ENCODE results near the gene PPP3CA.
"Not testable (repeated sequence)": the region's sequence is repeated elsewhere in the genome, so short reads cannot be mapped to it uniquely, and the experiment has no call there.

The PPP3CA gene

DNA sequence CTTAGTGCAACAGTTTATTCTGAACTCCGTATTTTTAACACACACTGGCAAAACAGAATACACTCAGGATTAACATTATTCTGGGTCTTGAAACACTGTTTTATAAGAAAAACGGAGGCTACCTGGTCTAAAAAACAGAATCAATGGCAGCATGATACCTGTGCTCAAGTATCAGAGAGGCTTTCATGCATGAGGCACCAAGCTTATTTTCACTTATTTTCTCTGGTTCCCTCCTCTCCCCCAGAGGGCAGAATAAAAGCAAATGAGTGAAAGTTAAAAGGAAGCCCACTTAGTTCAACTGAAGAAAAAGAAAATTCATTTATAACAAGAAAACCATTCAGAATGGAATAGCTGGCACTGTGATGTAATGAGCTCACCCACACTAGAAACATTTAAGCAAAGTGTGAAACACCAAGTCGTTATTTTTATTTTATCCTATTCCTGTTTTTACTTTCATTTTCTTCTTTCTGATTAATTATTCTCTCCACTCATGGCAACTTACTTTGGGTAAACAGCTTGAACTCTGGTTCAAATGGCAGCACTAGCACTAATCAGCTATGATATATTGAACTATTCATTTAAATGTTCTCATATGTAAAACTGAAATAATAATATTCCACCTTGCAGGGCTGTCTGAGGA is 211.8 kb downstream of the PPP3CA start:
- no peak for DNase-seq

DNA sequence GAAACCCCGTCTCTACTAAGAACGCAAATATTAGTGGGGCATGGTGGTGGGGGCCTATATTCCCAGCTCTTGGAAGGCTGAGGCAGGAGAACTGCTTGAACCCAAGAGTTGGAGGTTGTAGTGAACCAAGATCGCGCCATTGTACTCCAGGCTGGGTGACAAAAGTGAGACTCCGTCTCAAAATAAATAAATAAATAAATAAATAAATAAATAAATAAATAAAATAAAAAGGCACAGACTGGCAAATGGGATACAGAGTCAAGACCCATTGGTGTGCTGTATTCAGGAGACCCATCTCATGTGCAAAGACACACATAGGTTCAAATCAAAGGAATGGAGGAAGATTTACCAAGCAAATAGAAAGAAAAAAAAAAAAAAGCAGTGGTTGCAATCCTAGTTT is 216.3 kb downstream of the PPP3CA start:
- not testable (repeated sequence) for DNase-seq

DNA sequence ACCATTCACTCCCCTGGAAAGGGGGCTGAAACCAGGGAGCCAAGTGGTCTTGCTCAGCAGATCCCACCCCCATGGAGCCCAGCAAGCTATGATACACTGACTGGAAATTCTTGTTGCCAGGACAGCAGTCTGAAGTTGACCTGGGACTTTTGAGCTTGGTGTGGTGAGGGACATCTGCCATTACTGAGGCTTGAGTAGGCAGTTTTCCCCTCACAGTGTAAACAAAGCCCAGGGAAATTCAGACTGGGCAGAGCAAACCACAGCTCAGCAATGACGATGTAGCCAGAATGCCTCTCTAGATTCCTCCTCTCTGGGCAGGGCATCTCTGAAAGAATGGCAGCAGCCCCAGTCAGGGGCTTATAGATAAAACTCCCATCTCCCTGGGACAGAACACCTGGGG is 218.4 kb downstream of the PPP3CA start:
- not testable (repeated sequence) for DNase-seq

- no peak for DNase-seq
Observed at GRCh38 chr4:101128473-101128872, 218.9 kb downstream of the PPP3CA start.

- no peak for DNase-seq
Observed at GRCh38 chr4:101127176-101127790, 220.0 kb downstream of the PPP3CA start.

GRCh38 chr4:101126059-101126458 is 221.3 kb downstream of the PPP3CA start:
- DNase-seq, result no peak

DNA sequence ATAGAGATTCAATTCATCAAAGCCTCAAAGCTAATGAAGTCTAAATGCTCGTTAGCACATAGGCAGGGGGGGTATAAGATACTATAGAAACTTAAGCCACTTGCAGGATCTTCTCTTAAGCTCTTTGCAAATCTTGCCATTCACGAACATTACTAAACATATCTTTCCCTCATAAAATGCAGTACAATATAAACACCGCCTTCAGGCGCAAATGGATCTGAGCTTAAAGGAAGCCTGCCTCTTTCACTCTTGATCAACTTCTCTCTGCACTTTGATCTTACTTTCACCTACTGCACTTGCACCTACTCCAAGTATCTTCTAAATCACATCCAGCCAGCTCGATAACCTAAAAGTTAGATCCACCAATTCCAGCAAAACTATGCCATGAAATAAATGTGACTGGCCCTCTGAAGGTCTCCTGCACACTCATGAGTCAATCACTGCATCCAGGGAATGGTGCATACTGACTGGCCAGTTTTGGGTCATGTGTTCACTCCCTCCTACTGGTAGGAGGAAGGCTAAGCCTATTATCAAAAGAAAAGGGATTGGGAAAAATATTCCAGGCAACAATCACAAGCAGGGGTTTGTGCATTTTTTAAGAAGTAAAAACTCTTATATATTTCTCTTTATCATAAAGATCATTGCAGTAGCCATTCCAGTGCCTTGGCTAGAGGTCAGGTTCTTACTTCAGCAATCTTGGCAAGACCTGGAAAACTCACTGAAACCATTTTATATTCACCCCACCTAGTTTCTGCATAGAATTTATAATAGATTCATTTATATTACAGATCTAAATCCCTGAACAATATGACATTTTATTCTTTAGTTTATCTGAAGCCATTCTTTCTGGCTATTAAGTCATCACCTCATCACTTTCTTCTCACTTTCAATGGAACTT is 222.0 kb downstream of the PPP3CA start:
- DNase-seq, result no peak

DNA sequence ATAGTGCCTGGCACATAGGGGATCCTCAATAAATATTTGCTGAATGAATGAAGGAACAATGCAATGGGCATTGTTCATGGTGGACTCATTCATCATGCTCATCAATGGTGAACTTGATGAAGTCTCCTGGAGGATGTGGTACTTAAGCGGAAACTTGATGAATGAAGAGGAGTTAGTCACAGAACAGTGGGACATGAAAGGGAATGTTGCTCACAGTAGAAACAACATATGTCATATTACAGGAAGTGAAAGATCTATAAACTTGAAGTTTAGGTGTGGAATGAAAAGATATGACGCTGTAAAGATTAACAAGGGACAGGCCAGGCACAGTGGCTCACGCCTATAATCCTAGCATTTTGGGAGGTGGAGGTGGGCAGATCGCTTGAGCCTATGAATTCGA is 224.1 kb downstream of the PPP3CA start:
- no peak for DNase-seq

- no peak for DNase-seq
Observed at GRCh38 chr4:101122019-101122418, 225.3 kb downstream of the PPP3CA start.

GRCh38 chr4:101119141-101119540 is 228.2 kb downstream of the PPP3CA start:
- DNase-seq, result no peak

DNA sequence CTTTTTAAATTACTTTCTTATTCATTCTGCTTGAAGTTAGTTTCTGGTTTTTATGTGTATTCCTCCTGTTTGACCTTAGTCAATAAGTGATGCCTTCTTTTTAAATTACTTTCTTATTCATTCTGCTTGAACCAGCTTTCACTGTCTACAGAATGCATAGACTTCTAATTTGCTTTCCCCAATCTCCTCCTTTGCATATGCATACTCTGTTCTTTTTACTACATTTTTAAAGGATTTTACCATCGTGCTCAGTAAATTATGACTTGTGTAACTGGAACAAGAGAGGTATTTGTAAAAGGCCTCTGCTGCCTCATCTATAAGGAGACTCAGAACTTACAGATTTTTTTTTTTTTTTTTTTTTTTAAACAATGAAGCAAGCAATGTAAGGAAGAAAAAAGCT is 228.7 kb downstream of the PPP3CA start:
- DNase-seq, result no peak

DNA sequence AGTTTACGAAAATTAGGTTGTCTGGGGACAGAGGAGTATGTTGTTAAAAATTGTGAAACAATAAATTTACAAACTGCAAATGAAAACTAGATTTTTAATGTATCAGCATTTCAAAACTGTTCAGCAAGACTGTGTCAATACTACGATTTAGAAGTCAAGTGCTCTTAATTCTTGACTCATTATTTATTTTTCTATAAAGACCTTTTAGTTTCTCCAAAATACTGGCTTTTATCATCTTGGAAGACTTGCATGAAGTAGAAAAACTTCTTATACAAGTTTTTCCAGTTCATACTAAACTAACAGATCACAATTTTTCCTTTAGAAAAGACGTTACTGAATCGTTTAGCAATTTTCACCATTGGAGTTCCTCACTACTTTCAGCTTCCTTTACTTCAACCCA is 231.4 kb downstream of the PPP3CA start:
- DNase-seq, result no peak

DNA sequence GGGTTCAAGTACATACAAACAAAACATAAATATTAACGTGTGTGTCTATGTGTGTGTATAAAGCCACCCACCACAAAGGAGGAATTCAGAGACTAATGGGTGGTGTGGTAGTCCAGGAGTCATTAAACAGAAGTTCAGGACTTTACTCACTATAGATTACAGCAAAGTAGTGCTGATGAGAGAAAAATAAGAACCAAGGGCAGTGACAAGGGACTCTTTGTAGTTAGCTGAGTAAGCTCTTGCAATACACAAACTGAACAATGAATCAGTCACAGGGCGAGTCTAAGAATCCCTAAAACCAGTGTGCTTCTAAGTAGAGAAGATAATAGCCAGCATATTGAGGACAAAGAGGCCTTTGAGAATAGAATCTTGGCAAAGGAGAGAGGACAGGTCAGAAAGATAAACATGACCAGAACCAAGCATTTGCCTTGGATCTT is 232.4 kb downstream of the PPP3CA start:
- peak; percentile 77 for DNase-seq

DNA sequence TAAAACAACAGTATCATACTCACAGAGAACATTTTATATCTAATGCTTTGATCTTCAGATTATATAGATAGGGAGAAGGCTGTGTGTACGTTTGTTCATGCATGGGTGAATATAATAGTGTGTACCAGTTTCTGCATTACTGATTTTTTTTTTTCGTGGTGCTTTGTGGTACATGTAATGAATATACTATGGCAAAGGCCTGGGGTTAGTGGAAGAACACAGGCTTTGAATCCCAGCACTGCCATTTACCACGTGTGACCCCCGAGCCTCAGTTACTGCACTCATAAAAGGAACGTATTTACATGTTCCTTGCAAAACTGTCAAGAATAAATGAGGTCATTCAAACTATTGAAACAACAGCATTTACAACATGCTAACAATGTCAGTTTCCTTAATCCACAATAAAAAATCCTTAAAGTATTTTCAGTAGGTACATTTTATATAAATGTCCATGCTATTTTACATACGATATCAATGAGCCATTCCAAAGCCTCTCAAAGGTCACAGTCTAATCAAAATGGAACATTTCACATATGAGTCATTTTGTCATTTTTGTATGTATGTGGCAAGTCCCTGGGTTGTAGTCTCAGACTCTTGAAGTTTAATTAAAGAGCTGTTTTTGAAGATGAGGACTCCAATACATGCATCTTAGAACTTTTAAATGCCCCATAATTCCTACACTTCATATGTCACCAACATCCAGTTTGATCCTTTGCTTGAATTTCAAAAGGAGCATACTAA is 242.8 kb downstream of the PPP3CA start:
- DNase-seq, result no peak

- DNase-seq, result peak; percentile 18
Observed at GRCh38 chr4:101103381-101104142, 243.8 kb downstream of the PPP3CA start.

DNA sequence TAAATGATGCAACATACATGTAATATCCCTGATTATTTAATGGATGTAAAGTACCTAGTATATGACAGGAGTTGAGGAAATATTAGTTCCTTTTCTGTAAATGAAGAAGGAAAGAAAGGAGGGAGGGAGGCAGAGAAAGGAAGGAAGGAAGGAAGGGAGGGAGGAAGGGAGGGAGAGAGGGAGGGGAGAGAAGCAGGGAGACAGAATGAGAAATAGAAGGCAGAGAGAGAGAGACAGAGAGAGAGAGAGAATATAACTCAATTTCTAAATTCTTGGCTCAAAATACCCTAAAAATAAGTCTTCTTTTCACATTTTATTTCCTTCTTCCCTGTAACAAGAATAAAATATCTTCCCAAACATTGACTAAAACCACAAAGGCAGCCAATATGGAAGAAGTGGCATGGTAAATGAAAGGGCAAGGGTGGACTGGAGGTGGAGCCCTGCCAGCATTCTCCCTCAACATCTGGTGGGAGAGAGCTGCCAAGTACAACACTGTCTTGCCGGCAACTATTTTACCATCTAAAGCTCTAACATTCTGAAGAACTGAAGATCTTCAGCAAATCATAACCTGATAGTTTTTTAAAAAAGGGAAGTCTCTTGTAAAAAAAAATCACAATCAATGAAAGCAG is 245.1 kb downstream of the PPP3CA start:
- peak; percentile 38 for DNase-seq

- DNase-seq, result no peak
Observed at GRCh38 chr4:101101072-101101471, 246.3 kb downstream of the PPP3CA start.

- DNase-seq, result no peak
Observed at GRCh38 chr4:101098666-101099400, 248.5 kb downstream of the PPP3CA start.

DNA sequence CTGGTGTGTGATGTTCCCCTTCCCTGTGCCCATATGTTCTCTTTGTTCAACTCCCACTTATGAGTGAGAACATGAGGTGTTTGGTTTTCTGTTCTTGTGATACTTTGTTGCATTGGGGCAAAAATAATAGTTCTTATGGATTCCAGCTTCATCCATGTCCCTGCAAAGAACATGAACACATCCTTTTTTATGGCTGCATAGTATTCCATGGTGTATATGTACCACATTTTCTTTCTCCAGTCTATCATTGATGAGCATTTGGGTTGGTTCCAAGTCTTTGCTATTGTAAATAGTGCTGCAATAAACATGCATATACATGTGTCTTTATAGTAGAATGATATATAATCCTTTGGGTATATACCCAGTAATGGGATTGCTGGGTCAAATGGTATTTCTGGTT is 254.7 kb downstream of the PPP3CA start:
- DNase-seq, result not testable (repeated sequence)

DNA sequence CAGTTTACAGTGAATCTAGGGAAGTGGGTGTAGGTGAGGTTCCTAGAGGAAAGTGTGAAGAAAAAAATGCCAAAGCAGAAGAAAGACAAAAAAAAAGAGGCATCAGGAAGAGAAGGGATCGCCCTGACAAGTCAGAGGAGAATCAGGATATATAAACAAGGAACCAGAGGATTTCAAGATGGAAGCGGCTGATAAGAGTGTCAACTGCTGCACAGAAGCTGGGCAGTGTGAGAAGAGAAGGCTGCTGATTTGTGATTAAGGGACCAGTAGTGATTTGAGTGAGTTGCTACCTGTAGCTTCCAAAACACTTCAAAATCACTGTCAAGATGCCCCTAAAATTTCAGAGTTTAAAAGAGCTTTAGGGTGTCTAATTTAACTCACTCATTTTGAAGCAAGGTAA is 258.2 kb downstream of the PPP3CA start:
- DNase-seq, result no peak
